GM19438 (cell line): ENCODE measurements around the gene HSPA6.
"Not testable (repeated sequence)": the region's sequence is repeated elsewhere in the genome, so short reads cannot be mapped to it uniquely, and the experiment has no call there.

Source experiments
- ATAC-seq: cut with Tn5 transposase; IDR thresholded peaks from one replicate; pipeline ENCODE4 v1.9.1; 2021; ENCODE audit warnings: low read depth; ENCODE audit not compliant: unreplicated experiment

Gene HSPA6

DNA sequence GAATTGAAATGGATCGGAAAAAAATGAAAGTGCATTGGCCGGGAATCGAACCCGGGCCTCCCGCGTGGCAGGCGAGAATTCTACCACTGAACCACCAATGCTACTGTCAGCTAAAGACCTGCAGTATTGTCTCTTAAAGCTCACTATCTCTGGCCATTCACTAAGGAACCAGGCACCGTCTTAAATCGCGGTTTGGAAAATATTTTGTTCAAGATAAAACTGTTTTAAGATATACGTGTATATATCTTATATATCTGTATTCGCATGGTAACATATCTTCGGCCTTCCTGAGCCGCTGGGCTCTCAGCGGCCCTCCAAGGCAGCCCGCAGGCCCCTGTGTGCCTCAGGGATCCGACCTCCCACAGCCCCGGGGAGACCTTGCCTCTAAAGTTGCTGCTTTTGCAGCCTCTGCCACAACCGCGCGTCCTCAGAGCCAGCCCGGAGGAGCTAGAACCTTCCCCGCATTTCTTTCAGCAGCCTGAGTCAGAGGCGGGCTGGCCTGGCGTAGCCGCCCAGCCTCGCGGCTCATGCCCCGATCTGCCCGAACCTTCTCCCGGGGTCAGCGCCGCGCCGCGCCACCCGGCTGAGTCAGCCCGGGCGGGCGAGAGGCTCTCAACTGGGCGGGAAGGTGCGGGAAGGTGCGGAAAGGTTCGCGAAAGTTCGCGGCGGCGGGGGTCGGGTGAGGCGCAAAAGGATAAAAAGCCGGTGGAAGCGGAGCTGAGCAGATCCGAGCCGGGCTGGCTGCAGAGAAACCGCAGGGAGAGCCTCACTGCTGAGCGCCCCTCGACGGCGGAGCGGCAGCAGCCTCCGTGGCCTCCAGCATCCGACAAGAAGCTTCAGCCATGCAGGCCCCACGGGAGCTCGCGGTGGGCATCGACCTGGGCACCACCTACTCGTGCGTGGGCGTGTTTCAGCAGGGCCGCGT is at the start of gene HSPA6:
HSPA6 (plus strand) TSS at position 724 of the 925 bp plus-strand sequence; CDS start at position 843, 119 bp downstream.
- ATAC-seq = peak; percentile 55

GRCh38 chr1:161477711-161478110 is 46.6 kb upstream of the HSPA6 start:
- ATAC-seq = not testable (repeated sequence)

DNA sequence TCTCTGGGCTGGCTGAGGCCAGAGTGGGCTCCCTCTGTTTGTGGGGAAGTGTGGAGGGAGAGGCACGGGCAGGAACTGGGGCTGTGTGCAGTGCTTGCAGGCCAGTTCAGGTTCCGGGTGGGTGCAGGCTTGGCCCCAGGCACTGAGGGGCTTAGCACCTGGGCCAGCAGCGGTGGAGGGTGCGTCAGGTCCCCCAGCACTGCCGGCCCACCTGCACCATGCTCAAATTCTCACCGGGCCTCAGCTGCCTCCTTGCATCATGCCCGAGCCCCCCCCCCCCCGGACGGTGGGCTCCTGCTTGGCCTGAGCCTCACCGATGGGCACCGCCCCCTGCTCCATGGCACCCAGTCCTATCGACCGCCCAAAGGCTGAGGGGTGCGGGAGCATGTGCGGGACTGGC is 45.4 kb upstream of the HSPA6 start:
- ATAC-seq = no peak

- ATAC-seq = no peak
Observed at GRCh38 chr1:161480381-161481035, 43.8 kb upstream of the HSPA6 start.

- no peak for ATAC-seq
Observed at GRCh38 chr1:161481624-161482392, 42.5 kb upstream of the HSPA6 start.

DNA sequence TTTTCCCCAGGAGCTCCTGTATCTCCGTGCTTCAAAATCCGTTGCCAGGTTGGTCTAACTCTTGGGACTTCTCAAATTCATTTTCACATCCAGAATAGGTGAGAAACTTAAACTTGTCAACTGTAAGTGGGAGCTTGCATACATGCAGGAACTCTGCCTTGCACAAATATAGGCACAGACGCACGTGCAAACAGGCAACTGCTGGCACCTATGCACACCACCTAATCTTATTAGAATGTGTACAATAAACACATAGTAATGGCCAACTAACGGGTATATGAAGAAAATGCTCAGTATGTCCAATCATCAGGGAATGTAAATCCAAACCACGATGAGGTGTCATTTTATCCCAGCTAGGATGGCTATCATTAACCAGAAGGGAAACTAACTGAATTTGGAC is 41.7 kb upstream of the HSPA6 start:
- no peak for ATAC-seq

DNA sequence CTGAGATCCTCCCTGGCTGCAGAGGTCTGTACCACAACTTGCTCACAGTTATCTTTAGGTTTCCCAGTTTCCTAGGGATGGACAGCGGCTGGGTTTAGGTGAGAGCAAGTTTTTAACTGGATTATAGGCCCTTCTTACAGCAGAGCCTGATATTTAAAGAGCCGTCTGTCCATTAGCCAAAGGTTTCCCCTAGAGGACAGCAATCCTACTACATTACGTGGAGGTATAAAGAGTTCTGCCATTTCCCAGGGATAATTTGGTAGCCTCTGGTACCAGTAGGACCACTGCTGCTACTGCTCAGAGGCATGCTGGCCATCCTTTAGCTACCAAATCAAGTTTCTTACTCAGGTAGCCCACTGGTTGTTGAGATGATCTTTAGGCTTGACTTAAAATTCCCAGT is 41.0 kb upstream of the HSPA6 start:
- ATAC-seq = no peak

GRCh38 chr1:161484613-161485012 is 39.7 kb upstream of the HSPA6 start:
- no peak for ATAC-seq

DNA sequence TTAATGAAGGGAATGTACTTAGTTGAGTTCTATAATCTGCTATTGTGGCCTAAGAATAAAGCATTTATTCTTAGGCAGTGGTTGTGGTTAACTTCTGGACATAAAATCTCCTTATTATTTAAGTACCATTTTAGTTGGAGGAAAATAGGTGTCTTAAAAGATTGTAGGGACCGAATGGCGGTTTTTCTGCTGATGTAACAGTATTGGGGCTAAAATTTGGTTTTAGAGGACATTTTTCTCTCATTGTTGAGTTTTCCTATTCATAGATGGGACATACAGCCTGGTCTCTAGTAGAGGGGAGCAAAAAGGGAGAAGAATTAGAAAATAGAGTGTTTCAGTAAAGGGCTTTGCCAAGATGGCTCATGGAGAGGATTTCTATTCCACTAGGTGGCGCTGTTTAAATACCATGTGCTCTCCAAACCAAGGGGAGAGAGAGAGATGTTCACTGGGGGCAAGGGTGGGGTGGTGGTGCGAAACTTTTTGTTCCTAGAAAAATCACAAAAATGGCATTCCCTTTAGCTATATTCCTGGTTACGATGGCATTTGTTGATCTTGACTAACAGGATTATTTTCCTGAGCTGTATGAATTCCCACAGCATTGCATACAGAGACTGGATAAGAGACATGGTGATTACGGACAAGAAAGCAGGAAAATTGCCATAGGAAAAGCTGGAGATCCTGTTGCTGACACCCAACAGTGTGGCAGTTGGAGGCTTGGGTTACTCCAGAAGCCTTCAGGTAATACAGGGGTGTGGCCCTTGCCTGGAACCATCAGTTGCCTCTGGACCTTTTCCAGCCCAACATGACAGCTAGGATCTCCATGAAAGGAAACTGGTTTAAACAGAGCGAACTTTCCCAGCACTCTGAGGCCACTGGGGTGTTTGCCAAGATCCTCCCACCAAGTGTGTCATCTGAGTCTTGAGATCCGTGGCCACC is 37.3 kb upstream of the HSPA6 start:
- ATAC-seq = no peak

- ATAC-seq = no peak
Observed at GRCh38 chr1:161491472-161491871, 32.9 kb upstream of the HSPA6 start.

DNA sequence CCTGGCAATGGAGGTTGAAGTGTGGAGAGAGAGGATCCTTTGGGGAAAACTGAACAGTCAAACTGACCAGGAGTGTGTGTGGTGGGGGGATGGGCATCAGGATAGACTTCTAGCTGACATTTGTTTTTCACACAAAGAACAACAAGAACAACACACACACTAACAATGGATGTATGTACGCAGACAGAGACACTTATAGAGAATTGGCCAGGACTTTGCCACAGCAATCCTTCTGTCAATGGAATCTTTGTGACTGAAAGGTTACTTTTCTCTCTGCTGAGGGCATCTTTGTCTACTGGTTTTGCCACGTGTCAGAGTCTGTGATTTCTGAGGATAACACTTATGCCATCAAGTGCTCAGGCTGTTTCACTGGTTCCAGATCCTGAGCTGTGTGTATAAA is 31.5 kb upstream of the HSPA6 start:
- no peak for ATAC-seq

- no peak for ATAC-seq
Observed at GRCh38 chr1:161494091-161494735, 30.1 kb upstream of the HSPA6 start.

GRCh38 chr1:161495490-161495889 is 28.9 kb upstream of the HSPA6 start:
- ATAC-seq = no peak

GRCh38 chr1:161497961-161498360 is 26.4 kb upstream of the HSPA6 start:
- ATAC-seq = no peak

GRCh38 chr1:161498646-161499045 is 25.7 kb upstream of the HSPA6 start:
- no peak for ATAC-seq

DNA sequence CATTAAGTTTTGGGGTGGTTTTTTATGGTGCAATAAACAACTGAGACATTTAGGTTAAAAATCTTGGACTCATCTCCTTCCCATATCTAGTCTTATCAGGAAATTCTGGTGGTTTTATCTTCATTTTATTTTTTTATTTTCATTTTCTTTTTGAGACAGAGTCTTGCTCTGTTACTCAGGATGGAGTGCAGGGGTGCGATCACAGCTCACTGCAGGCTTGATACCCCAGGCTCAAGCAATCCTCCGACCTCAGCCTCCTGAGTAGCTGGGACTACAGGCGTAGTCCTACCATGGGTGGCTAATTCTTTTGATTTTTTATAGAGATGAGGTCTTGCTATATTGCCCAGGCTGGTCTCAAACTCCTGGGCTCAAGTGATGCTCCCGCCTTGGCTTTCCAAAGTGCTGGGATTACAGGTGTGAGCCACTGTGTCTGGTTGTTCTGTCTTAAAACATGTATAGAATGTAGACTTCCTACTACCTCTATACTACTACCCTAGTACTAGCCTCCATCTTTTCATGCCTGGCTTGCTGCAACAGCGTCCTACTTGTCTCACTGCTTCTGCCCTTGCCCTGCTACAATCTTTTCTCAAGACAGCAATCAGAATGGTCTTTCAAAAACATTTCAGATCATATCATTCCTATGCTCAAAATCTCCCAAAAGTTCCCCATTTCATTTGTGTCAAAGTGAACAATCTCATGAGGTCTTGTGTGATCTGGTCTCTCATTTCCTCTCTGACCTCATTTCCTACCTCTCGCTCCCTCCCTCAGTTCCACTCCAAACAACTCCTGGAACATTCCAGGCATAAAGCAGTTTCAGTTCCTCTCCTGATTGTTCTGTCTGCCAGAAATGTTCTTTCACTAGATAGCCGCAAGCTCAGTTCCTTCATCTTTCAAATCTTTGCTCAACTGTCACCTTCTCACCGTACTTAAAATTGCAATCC is 25.0 kb upstream of the HSPA6 start:
- no peak for ATAC-seq

DNA sequence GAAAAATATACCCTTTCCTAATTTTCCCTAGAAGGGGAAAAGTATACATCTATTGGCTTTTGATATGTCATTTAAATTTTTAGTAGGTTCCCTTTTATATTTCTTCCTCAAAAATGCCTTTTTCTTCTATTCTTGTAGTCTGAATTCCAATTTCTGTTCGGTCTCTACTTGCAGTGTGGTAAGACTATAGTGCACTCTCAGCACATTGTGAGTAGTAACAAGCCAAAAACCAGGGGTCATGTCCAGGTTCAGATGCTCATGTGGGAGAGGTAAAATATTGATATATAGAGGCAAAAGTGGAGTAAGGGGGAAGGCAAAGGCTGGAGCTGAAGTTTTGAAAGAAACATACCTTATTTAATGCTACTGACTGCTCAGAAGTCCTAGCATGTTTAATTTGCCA is 23.1 kb upstream of the HSPA6 start:
- no peak for ATAC-seq

GRCh38 chr1:161502181-161502580 is 22.2 kb upstream of the HSPA6 start:
- ATAC-seq = no peak
